Putamen (tissue), 1 donor: ENCODE results near the gene ZBTB7A.

Experiments
- DNase-seq: peaks from one replicate; pipeline ENCODE4 v3.0.0-alpha.2; 2016; ENCODE audit warnings: low spot score

The ZBTB7A gene

DNA sequence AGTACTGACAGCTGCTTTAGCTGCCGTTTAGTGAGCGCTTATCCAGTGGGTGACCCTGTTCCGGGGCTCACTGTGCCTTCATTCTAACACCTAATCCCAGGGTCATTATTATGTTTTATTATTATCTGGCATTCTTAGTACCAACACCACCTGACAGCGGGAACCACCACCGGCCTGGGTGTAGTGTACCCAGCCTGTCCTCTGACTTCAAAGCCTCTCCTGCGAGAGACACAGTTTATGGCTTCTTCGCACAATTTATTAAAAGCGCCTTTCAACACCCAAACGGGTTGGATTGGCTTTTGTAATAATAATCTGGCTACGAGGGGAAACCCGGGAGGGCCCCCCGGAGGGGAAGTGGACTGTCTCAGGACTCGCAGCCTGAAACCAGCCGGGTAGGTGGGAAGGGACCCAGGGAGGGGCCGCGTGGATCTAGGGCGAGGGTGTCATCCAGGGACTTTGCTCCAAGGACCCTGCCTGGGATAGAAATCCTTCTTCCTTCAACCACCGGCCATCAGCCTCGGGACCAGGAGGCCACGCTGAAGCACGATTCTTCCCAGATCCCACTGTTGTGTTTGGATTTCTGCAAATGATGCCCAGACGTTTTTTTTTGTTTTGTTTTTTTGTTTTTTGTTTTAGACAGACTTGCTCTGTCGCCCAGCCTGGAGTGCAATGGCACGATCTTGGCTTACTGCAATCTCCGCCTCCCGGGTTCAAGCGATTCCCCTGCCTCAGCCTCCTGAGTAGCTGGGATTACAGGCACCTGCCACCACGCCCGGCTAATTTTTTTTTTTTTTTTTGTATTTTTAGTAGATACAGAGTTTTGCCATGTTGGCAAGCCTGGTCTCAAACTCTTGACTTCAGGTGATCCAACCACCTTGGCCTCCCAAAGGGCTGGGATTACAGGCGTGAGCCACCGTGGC lies 1.6 kb upstream of the ZBTB7A start:
- DNase-seq, result no peak

DNA sequence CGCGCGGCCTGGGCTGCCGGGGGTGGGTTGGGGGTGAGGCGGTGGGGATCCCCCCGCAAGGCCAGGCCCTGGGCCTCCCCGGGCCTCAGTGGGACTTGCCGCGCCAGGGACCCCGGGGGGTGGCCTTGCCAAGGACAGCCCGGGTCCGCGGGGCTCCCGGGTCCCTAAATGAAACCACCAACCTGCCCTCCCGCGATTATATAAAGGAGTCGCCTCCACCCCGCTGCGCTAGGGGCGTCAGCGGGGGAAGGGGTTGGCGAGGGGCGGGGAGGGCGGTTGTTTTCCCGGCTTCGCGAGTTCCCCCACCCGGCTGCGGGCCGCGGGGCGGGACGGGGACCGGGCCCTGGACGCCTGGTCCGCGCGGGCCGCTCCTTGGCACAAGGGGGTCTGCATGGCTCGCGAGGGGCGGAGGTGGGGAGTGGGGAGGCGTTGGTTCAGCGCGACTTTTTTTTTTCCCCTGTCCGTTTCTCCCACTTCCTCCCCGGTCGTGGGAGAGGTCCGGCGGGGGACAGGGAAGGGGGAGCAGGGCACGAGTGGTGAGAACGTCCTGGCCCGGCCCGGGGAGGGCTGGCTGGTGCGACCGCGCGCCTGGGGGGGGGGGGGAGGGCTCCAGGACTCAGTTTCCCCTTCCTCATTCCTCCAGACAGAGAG lies 822 bp upstream of the ZBTB7A start:
- no peak for DNase-seq

DNA sequence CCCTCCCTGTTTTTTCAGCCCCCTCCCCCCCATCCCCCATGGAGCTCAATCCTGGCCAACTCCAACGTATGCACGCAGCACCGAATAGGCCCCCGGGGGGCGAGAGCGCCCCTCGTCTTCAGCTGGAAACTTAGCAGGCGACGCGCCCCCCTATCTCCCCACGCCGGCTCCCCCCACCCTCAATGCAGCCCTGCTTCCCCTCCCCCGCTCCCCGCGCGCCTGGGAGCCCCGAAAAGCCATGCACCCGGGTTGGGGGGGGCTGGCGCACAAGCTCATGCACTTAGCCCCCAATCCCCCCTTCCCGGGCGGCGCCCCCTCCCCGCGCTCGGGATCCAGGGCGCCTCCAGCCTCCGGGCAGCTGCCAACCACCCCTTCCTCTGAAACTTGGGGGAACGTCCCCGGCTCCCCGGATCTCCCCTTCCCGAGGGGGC lies 508 bp downstream of the ZBTB7A start:
- no peak for DNase-seq

DNA sequence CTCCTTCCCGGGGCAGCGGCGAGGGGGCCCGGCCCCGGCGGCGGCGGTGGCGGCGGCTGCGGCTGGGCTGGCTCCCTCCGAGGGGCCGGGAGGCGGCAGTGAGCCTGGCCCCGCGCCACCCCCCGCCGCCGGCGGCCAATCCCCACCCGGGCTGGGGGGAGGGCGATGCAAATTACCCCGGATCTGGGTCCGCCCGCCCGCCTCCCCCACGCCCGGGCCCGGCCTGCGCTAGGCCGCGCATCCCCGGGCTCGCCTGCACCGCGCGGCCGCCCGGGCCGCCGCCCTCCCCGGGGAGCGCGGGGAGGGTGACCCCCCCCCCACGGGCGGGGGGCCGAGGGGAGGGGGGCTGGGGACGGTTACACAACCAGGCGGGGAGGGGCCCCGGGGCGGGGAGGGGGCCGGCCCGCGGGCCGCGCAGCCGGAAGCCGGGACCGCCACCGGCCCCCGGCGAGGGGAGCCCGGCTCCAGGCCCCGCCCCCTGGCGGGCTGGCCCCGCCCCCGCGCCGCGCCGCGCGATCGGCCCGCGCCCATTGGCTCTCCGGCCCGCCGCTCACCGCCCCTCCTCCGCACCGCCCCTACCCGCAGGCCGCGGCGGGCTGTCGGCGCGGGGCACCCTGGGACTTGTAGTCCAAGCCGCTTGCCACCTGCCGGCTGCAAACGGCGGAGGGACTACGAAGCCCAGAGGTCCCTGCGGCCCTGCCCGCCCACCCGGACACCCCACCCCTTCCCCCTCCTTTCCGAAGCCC lies 1.1 kb downstream of the ZBTB7A start:
- peak; percentile 97 for DNase-seq

DNA sequence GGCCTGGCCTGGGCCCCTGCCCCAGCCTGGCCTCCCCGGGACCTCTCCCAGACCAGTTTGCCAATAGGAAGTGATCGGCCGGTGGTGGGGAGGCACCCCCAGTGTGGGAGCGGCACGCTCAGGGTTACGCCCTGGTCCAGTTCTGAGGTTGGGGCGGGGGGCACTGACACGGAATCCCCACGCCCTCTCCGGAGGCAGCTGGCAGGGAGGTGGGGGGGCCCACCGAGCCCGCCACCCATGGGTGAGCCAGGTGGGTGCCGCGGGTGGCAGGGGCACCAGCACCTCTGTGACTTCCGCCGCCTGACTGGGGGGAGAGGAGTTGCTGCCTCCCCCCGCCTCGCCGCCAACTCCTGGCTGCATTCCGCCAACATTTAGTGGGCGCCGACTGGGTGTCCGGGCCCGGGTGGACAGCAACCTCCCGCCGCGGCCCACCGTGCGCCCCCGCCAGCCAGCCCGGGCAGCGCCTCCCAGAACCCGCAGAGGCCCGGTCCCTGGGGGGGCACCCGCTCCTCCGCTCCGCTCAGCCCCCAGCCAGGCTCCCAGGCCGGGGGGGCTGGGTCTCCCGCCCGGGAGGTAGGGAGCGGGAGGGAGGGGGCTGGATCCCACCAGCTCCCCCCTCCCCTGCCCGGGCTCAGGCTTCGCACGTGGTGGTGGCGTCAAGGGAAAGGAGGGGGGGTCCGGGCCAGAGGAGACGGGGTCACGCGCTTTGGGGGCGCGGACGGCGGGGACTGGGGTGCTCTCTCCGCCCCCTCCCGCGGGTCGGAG lies 2.0 kb downstream of the ZBTB7A start:
- peak; percentile 80 for DNase-seq

DNA sequence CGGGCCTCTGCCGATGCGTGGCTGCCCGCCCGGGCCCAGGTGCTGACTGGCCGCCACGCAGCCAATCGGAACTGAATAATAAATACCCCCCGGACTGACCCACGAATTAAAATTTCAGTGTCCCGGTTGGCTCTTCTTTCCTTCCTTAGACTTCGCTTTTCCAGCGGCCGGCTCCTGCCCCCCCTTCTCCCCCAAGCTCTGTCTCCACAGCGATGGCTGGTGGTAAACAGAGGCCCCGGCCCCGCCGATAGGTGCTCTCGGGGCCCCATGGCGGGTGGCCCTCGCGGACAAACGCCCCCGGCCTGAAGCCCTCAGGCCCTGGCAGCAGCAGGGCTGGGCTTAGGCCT lies 2.6 kb downstream of the ZBTB7A start:
- no peak for DNase-seq

DNA sequence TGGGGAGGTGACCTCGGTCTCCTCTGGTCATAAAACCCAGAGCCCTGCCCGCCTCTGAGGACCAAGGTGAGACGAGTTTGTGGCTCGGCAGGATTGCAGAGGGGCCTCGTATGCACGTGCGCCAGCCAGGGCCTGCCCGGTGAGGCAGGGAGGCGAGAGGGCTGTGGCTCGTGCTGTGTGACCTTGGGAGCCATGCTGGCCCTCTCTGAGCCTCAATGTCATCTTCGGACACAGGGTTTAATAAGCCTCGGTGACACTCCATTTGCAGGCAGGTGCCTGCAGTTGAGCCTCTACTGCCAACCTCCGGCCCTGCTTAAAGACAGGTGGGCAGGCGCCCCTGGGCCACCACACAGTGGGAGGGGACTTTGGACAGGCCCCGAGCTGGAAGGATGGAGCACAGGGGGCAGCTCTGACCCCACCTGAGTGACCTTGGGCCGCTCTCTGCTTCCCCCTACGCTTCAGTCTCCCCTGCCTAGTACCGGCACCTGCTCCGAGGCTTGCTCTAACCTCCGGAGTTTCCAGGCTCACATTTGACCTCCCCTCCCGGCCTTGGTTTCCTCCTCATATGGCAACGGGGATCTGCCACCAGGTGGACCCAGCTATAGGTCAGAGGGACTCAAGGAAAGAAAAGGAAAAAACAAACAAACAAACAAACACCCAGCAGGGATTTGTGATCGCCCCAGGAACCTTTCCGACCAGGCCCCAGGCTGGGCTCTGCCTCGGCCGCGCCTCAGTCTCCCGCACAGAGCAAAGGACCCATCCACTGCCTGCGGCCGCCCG lies 3.1 kb downstream of the ZBTB7A start:
- no peak for DNase-seq

DNA sequence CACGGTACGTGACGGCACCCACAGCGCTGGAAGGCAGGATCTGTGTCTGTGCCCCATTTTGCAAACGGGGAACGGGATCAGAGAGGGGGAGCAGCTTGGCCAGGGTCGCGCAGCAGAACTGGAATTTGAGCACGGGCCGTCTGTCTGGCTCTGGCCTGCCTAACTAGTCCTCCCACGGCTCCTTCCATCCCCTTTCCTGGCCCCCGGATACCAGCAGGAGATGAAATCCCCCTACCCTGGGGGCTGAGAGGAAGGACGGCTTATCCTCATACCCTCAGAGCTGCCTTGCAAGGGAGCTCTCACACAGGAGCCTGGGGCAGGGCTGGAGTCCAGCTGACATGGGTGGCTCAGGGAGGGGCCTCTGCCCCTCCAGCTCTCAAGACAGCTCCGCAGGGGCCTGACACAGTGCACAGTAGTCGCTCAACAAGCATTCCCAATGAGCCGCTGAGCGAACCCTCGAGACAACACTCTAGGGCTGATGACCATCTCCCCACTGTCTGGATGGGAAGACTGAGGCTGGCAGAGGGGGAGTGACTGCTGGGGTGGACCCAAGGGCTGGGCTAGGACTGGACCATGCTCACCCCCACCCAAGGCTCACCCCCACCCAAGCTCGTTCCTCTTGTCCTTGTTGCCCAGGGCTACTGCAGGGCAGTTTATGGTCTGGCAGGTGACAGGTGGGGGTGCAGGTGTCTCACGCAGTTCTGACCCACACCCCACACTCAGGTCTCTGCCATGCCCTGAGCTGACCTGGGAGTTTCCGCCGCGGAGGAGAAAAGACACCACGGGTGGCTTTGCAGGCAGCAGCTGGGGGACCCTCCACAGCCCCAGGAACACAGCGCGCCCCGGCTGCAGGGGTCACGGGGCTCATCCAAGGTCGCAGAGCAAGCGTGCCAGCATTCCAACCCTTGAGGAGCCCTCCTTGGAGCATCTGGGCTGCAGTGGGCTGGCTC lies 4.0 kb downstream of the ZBTB7A start:
- DNase-seq, result no peak

DNA sequence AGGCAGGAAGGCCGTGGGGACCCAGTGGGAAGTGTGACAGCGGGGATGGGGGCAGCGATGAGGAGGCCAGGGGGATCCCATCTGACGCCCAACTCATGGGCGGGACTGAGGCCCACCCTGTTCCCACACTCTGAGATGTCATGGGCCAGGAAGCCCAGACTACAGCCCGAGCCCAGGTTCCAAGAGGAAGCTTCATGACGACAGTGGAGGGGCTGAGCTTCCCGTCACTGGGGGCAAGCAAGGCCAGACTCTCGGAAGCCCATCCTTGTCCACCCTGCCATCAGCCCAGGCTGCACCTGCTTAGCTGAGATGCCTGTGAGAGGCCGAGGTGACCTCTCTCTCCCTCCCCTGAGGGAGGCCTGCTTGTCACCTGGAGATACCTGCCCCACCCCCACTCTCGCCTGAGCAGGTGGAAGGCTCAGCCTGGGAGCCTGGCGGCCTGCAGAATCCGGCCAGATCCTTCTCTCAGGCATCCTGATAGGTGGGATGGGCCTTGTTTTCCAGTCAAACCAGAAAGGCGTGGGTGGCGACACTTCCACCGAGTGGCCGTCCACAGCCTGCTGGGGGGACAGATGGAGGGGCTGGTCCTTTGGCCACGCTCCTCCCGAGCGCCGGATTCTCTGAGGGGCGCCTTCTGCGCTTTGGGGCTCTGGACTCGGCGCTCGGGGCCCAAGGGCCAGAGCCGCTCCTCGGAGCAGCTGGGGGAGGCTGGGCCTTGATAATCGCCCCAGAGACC lies 4.8 kb downstream of the ZBTB7A start:
- no peak for DNase-seq

DNA sequence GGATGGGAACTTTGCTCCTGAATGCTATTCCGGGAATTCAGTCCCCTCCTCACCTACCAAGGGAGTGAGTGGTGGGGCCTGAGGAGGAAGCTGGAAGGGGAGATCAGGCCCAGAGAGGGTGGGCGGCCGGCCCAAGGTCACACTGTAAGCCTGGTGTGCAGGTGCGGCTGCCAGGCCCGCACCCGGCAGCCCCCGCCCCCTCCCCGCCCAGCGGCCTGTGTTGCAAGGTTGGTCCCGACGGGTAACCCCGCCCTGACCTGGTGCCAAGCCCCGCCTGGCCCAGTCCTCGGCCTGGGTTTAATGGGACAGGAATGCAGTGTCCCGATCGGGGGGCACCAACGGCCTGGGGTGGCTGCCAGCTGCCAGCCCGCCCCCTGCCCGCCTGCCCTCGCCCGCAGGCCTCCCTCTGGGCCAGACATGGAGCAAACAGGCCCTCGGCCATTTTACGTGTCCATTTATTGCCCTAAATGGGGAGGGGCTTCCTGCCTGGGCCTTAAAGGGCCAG lies 5.5 kb downstream of the ZBTB7A start:
- no peak for DNase-seq

DNA sequence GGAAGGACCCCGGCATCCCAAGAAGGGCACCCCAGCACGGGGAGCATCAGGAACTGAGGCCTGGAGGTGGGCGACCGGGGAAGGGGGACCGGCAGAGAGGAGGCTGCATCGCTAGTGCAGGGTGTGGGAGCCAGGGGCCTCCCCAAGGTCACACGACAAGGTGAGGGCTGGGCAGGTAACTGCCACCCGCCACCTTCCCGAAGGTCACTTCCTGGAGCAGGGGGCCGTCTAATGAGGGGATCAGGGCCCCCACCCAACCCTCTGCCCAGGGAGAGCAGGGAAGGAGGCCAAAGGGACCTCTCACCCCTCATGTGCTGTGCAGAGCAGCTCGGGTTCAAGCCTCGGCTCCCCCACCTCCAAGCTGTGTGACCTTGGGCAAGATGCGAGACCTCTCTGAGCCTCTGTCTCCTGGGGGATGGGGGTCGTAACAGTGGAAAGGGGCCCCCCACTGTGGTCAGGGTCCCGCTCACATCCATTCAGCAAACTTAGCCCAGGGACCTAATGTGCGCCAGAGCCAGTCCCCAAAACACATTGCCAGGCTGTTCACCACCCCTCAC lies 6.0 kb downstream of the ZBTB7A start:
- DNase-seq, result no peak

DNA sequence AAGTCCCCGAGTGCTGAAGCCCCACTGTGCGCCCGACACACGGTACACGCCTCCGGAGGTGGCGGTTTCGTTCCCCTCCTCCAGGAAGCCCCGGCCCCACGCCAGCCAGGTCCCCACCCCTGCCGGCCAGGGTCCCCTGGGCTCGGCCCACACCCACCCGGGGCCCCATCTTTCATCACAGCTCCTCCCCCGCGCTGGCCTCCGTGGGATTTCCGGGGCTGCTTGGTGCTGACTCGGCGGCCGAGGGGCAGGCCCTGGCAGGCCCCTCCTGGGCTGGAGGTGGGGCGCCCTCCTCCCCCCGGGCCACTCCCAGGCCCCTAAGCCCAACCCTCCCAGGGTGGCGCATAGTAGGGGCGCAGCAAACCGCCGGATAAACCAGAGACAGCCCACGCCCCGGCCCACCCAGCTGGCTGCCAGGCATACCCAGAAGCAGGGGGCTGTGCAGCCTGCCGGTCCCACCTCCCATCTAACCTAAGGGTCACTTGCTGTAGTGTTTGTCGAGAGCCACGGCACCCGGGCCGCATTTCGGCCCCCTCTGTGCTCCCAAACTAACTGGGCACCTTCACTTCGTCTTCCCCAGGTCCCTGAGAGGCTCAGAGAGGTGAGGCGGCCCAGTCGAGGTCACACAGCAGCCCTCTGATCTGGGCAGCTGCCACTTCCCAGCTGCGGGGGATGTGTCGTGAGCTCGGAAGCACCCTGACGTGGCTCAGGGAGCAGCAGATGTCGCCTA lies 6.6 kb downstream of the ZBTB7A start:
- no peak for DNase-seq

DNA sequence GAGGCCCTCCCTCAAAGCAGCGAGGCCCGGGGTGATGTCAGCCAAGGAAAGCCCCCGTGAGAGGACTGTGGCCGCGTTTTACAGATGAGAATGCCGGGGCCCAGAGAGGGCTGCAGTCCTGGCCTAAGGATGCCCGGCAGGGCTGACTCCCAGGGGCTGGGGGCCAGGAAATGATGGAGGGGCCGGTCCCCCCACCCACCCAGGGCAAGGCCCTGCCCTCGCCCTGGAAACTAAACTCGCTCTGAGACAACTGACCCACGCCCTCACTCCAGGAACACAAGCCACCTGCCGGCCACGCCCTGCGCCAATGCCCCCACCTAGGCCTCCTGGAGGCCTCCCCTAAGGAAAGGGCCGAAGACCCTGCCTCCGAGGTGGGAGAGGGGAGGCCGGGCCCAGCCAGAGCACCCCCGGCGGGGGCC lies 7.2 kb downstream of the ZBTB7A start:
- no peak for DNase-seq

DNA sequence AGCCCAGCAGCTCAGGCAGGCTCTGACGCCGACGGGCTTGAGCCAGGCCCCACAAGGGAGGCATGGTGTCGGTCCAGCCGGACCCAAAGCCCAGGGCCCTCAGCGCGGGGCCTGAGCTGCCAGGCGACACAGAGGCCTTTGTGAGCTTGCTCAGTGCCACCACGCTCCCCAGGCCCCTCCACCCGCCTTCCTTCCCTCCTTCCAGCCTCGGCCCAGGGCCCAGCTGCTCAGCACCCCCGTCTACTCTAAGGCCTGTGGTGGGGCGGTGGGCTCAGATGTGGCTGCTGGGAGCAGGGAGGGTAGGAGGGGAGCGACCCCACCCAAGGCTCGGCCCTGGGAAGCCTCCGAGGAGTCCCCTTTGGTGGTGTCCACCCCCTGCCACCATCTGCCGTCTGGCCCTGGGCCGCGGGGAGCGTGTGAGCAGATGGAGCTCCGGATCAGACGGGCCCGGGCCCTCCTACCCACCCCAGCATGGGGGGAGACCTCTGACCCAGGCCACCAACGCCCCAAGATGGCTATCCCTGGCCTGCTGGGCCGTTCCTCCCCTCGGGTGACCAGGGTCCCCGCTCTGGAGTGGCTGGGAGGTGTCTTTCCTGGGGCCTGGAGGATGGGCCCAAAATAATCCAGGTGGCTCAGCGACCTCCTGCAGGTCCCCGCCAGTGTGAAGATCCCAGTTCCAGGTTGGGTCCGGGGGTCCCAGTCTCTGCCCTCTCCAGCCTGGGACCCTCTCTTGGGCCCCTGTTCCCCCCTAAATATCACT lies 7.8 kb downstream of the ZBTB7A start:
- DNase-seq, result peak; percentile 85

DNA sequence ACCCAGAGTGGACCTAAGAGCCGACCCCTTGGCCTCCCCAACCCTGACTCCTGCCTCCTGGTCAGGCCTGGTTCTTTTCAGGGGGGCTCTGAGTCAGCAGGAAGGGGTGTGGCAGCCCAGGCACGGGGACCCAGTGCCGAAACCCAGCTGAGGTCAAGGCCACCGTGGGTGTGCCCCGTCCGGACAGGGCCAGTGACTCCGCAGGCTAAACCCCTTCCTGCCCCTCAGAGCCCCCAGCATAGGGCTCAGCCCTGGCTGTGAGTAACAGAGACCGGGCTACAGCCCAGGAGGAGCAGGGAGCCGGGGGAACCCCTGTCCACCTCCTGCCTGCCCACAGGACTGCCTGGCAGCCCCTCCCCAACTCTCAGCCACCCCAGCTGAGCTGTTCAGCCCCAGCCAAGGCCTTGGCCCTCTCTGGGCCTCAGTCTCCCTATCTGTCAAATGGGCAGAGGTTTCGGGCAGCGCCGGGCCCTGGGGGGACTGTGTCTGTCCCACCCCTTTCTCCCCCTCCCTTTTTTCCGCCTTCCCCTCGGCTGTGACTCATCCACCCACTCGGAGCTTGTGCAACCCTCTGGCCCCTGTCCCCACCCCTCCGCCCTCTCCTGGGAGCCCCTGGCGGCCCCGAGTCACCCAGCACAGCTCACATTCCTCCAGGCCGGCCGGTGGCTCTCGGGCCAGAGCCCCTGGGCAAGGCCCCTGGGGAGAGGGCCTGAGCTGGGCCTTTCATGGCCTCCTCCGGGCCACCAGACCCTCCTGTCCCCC lies 8.6 kb downstream of the ZBTB7A start:
- no peak for DNase-seq

DNA sequence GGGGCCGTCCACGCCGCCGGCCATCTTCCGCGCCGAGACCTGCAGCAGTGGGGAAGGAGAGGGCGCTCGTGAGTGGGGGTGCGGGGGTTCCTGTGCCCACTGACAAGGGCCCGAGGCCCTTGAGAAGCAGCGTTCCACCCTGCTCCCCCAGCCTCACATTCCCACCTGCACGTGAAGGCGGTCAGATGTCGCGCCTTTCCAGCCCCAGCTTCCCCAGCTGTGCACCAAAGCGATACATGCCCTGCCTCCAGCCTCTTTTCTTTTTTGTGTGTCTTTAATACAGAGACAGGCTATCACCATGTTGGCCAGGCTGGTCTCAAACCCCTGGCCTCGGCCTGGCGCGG lies 11.5 kb downstream of the ZBTB7A start:
- DNase-seq, result no peak
